Vagina (tissue), 2 donors: ENCODE measurements around the gene TTC33. TPM values are rescaled to one million over a fixed set of nuclear protein-coding genes. Genes with fewer than 3 reads are reported as not detected.
"Not testable (repeated sequence)": the region's sequence is repeated elsewhere in the genome, so short reads cannot be mapped to it uniquely, and the experiment has no call there.

ENCODE experiments used
- DNase-seq, 2 donors: peaks; one replicate each; pipeline ENCODE4 v3.0.0-alpha.2; 2017; ENCODE audit errors: extremely low spot score in 2 of 2
- H3K27ac ChIP-seq: fragments of 200-600 bp; sonication (generic); one replicate; pipeline ENCODE4 v1.5.1; 2019
- H3K27me3 ChIP-seq: fragments of 200-600 bp; sonication (generic); one replicate; pipeline ENCODE4 v1.5.1; 2019
- H3K36me3 ChIP-seq, 2 donors: fragments of 200-600 bp; sonication (generic); one replicate each; pipeline ENCODE4 v1.5.1; 2017 to 2019
- H3K4me1 ChIP-seq: fragments of 200-600 bp; sonication (generic); one replicate; pipeline ENCODE4 v1.5.1; 2019
- H3K4me3 ChIP-seq, 2 donors: fragments of 200-600 bp; sonication (generic); 1 replicate in 1 of 2; 2 replicates in 1 of 2; pipeline ENCODE4 v1.5.1; 2016 to 2019
- H3K9me3 ChIP-seq: fragments of 200-600 bp; sonication (generic); one replicate; pipeline ENCODE4 v1.5.1; 2019
- CTCF ChIP-seq, 3 experiments: fragments of 450-650 bp in 2 of 3; fragments of 200-600 bp in 1 of 3; sonication (generic) in 1 of 3; IDR thresholded peaks; one replicate each; pipeline ENCODE4 v1.5.1; 2017 to 2019; ENCODE audit warnings: antibody characterized with exemption in 3 of 3, mild to moderate bottlenecking in 2 of 3, moderate library complexity in 2 of 3
- POLR2A ChIP-seq, 2 donors: fragments of 450-650 bp; IDR thresholded peaks; one replicate each; pipeline ENCODE4 v1.6.1; 2017; ENCODE audit warnings: antibody characterized with exemption in 2 of 2, mild to moderate bottlenecking in 2 of 2, moderate library complexity in 2 of 2
- POLR2AphosphoS5 ChIP-seq, 2 donors: sonication (generic); formaldehyde crosslinking; IDR thresholded peaks; one replicate each; pipeline ENCODE4 v1.9.0; 2017; ENCODE audit warnings: antibody characterized with exemption in 2 of 2, mild to moderate bottlenecking in 2 of 2, low read depth in 1 of 2; ENCODE audit not compliant: insufficient read depth in 1 of 2
- intact Hi-C: fragments of 100-400 bp; cut with DNase I; formaldehyde crosslinking; loops from one replicate; pipeline ENCODE4 v1.15.1; 2023
- total RNA-seq: library from RNA; depleted of rRNA; stranded (reverse); fragments of >200 nt; gene quantifications from one replicate; pipeline ENCODE4 v1.2.3, GENCODE V29; 2016

The TTC33 gene
- total RNA-seq, 1 donor from 2014 or later = 12.8 TPM

DNA sequence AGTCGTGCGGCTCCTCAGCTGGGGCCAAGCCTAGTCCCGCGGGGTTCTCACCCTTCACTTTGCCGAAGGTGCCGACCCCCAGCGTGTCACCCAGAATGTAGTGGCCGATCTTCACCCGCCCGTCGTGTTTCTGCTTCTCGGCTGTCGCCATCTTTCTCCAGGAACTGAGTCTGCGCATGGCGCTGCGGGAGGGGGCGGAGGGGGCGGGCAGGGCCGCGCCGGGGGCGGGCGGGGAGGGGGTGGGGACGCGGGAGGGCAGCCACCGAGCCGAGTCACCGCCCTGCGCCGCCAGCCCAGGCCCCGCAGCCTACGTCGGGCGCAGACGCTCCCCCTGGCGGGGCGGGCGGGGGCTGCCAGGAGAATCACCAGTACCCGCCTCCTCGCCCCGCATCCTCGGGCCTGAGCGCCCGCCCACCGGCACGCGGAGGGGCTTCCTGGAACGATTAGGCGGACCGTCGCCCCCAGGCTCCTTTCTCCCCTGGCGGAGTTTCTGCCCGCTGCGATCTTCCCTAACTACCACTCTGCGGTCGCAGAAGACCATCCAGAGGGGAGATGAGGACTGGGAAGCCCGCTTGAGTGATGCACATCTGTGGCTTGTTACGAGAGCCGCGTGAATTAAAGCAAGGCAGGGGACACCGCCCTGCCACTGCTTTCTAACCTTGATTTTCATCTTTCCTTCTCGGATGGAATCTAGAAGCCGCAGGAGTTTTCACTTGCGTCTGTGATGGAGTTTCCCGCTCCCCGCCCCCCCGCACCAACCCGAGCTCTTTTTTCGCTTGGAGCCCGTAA lies 42.4 kb upstream of the TTC33 start, which contains the start of gene PRKAA1:
TSS of gene PRKAA1 (minus strand) at position 363 of the 789 bp plus-strand sequence. CDS start at position 178, 185 bp downstream.
- Histone ChIP-seq H3K9me3 (no peaks in the 10 kb centered on the region), H3K4me3 (peak within 1 kb of the TSS; percentile 88 to 99), H3K36me3 (no peaks in the 10 kb centered on the region), H3K27me3 (no peaks in the 10 kb centered on the region), H3K4me1 (peaks cover 48% of the 10 kb centered on the region), H3K27ac (peak within 1 kb of the TSS; percentile 98)
- TF ChIP-seq POLR2AphosphoS5 (IDR thresholded peaks at IDR 0.05; ENCODE audit: insufficient read depth in 1 of 2, low read depth in 1 of 2) = peak in 1 of 2 donors; percentile 98
- TF ChIP-seq CTCF (IDR thresholded peaks at IDR 0.05) = peak in 2 of 3 experiments; percentile 29 to 46
- TF ChIP-seq POLR2A (IDR thresholded peaks at IDR 0.05) = peak in 1 of 2 donors; percentile 82
- intact Hi-C loops = loop anchor here (1.0 kb wide), 1 partner anchor 37 kb away; the partner anchor contains the start of gene RPL37
- peak in 1 of 2 donors; percentile 93 for DNase-seq

- Histone ChIP-seq H3K27ac (peak overlapping the region; percentile 98), H3K4me3 (peak overlapping the region; percentile 88 to 99), H3K9me3 (no peaks in the 10 kb centered on the region), H3K36me3 (no peaks in the 10 kb centered on the region), H3K4me1 (peaks cover 51% of the 10 kb centered on the region), H3K27me3 (no peaks in the 10 kb centered on the region)
- TF ChIP-seq POLR2A (IDR thresholded peaks at IDR 0.05) = no peak
- no peak for TF ChIP-seq CTCF (IDR thresholded peaks at IDR 0.05)
- no peak for TF ChIP-seq POLR2AphosphoS5 (IDR thresholded peaks at IDR 0.05; ENCODE audit: insufficient read depth in 1 of 2, low read depth in 1 of 2)
- no peak for DNase-seq
- intact Hi-C loops = loop anchor here (1.0 to 2.0 kb wide), 2 partner anchors 38 to 43 kb away; partner anchors contain the start of genes RPL37 and TTC33
These were observed 41.7 kb upstream of the TTC33 start for GRCh38 chr5:40797273-40798011.

DNA sequence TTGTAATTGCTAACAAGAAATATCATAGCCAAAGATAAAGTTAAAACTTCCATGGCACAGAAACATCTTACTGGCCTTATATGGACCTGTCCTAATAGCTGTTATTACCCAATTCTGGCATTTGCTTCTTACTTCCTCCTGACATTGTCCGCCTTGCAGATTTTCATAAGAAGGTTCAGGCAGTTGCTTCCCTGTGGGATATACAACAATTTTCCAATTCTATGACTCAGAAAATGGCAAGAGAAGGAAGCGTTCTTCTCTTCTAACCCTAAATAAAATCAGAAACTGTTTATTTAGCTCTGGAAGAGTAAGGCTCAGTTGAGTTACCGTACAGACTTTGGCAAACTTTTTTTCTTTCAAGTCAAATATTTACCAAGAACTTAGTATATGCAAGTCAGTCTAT lies 40.7 kb upstream of the TTC33 start:
- TF ChIP-seq CTCF (IDR thresholded peaks at IDR 0.05) (no peak), POLR2AphosphoS5 (IDR thresholded peaks at IDR 0.05; ENCODE audit: insufficient read depth in 1 of 2, low read depth in 1 of 2) (peak in 1 of 2 donors; percentile 39)
- intact Hi-C loops = loop anchor here (2.0 kb wide), 1 partner anchor 42 kb away; the partner anchor contains the start of gene TTC33
- Histone ChIP-seq H3K27me3 (no peaks in the 10 kb centered on the region), H3K36me3 (no peaks in the 10 kb centered on the region), H3K27ac (peak overlapping the region; percentile 98), H3K9me3 (no peaks in the 10 kb centered on the region), H3K4me1 (peaks cover 58% of the 10 kb centered on the region), H3K4me3 (peak overlapping the region; percentile 88 to 99)
- DNase-seq = no peak

DNA sequence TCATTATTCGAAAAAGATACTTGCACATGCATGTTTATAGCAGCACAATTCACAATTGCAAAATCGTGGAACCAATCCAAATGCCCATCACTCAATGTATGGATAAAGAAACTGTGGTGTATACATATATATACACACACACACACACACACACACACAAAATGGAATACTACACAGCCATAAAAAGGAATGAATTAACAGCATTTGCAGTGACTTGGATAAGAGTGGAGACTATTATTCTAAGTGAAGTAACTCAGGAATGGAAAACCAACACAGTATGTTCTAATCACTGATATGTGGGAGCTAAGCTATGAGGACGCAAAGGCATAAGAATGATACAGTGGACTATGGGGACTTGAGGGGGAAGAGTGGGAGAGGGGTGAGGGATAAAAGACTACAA lies 39.1 kb upstream of the TTC33 start:
- H3K27ac ChIP-seq, H3K4me3 ChIP-seq, H3K27me3 ChIP-seq, DNase-seq, intact Hi-C loops, H3K9me3 ChIP-seq, H3K36me3 ChIP-seq: not testable (repeated sequence)
- peaks cover 71% of the 10 kb centered on the region for H3K4me1 ChIP-seq

DNA sequence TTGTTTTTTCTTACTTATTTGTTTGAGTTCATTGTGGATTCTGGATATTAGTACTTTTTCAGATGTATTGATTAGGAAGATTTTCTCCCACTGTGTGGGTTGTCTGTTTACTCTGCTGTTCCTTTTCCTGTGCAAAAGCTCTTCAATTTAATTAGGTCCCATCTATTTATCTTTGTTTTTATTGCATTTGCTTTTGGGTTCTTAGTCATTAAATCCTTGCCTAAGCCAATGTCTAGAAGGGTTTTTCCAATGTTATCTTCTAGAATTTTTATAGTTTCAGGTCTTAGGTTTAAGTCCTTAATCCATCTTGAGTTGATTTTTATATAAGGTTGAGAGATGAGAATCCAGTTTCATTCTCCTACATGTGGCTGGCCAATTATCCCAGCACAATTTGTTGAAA lies 38.6 kb upstream of the TTC33 start:
- intact Hi-C loops, H3K9me3 ChIP-seq, H3K27ac ChIP-seq, DNase-seq, H3K36me3 ChIP-seq, H3K27me3 ChIP-seq, H3K4me3 ChIP-seq: not testable (repeated sequence)
- peaks cover 74% of the 10 kb centered on the region for H3K4me1 ChIP-seq

GRCh38 chr5:40792691-40793090 lies 36.9 kb upstream of the TTC33 start:
- H3K4me1 ChIP-seq = peaks cover 70% of the 10 kb centered on the region
- H3K36me3 ChIP-seq, intact Hi-C loops, H3K27ac ChIP-seq, DNase-seq, H3K4me3 ChIP-seq, H3K27me3 ChIP-seq, H3K9me3 ChIP-seq: not testable (repeated sequence)
